OCI-LY1 (cell line): ENCODE results near the gene KRT1.

Experiments used
- CTCF ChIP-seq: fragments of 200-600 bp; sonication (generic), shearing (Covaris generic); IDR thresholded peaks from 2 replicates; pipeline ENCODE4 v1.5.1; 2017; ENCODE audit warnings: mild to moderate bottlenecking, antibody characterized with exemption, low read length, moderate library complexity, mixed read lengths
- EZH2 ChIP-seq: fragments of 200-600 bp; sonication (generic), shearing (Covaris generic); IDR thresholded peaks from 2 replicates; pipeline ENCODE4 v1.8.0; 2017; ENCODE audit warnings: borderline replicate concordance, mixed run types, mild to moderate bottlenecking, antibody characterized with exemption, low read length, moderate library complexity, mixed read lengths

GRCh38 chr12:52667509-52667908, 12.7 kb downstream of the KRT1 start:
- 0 out of 2 replicates have a peak, but pooled peaks have one; percentile 14 for TF ChIP-seq CTCF
- no peak for TF ChIP-seq EZH2
